ENCODE results near the gene SORCS2.

SORCS2 gene

GRCh38 chr4:7304436-7304835 lies 112.1 kb downstream of the SORCS2 start:
- no peak for DNase-seq (ENCODE audit: low spot score)

GRCh38 chr4:7306021-7306965 lies 114.0 kb downstream of the SORCS2 start:
- DNase-seq (ENCODE audit: low spot score): no peak

GRCh38 chr4:7306986-7307385 lies 114.6 kb downstream of the SORCS2 start:
- DNase-seq (ENCODE audit: low spot score): no peak

GRCh38 chr4:7307394-7308099 lies 115.2 kb downstream of the SORCS2 start:
- no peak for DNase-seq (ENCODE audit: low spot score)

GRCh38 chr4:7309181-7309580 lies 116.8 kb downstream of the SORCS2 start:
- DNase-seq (ENCODE audit: low spot score): no peak

GRCh38 chr4:7309636-7310390 lies 117.5 kb downstream of the SORCS2 start:
- DNase-seq (ENCODE audit: low spot score): no peak

- no peak for DNase-seq (ENCODE audit: low spot score)
Measured at GRCh38 chr4:7310451-7310850, 118.1 kb downstream of the SORCS2 start.

- no peak for DNase-seq (ENCODE audit: low spot score)
Measured at GRCh38 chr4:7311205-7311604, 118.9 kb downstream of the SORCS2 start.

- DNase-seq (ENCODE audit: low spot score): no peak
Measured at GRCh38 chr4:7312691-7313090, 120.4 kb downstream of the SORCS2 start.

- no peak for DNase-seq (ENCODE audit: low spot score)
Measured at GRCh38 chr4:7313347-7313811, 121.0 kb downstream of the SORCS2 start.

- no peak for DNase-seq (ENCODE audit: low spot score)
Measured at GRCh38 chr4:7313991-7314390, 121.7 kb downstream of the SORCS2 start.

GRCh38 chr4:7315286-7315685 lies 122.9 kb downstream of the SORCS2 start:
- no peak for DNase-seq (ENCODE audit: low spot score)

- no peak for DNase-seq (ENCODE audit: low spot score)
Measured at GRCh38 chr4:7315935-7316334, 123.6 kb downstream of the SORCS2 start.

- DNase-seq (ENCODE audit: low spot score): no peak
Measured at GRCh38 chr4:7319024-7319423, 126.7 kb downstream of the SORCS2 start.

GRCh38 chr4:7320206-7320797 lies 128.0 kb downstream of the SORCS2 start:
- DNase-seq (ENCODE audit: low spot score): no peak

GRCh38 chr4:7322166-7322991 lies 130.0 kb downstream of the SORCS2 start:
- no peak for DNase-seq (ENCODE audit: low spot score)

GRCh38 chr4:7323461-7323871 lies 131.1 kb downstream of the SORCS2 start:
- no peak for DNase-seq (ENCODE audit: low spot score)

GRCh38 chr4:7323872-7324650 lies 131.7 kb downstream of the SORCS2 start:
- DNase-seq (ENCODE audit: low spot score): no peak

GRCh38 chr4:7324651-7325121 lies 132.3 kb downstream of the SORCS2 start:
- no peak for DNase-seq (ENCODE audit: low spot score)

GRCh38 chr4:7325541-7325940 lies 133.2 kb downstream of the SORCS2 start:
- DNase-seq (ENCODE audit: low spot score): no peak

Data from COLO829 (cell line).